GM18517 (cell line): ENCODE measurements around the gene ZAP70.

ENCODE experiments used
- ATAC-seq: cut with Tn5 transposase; IDR thresholded peaks from one replicate; pipeline ENCODE4 v1.9.1; 2021; ENCODE audit warnings: mild to moderate bottlenecking, moderate library complexity; ENCODE audit not compliant: unreplicated experiment

Gene ZAP70

GRCh38 chr2:97715951-97716694, 2.7 kb downstream of the ZAP70 start:
- ATAC-seq: no peak

GRCh38 chr2:97716695-97717612, 3.6 kb downstream of the ZAP70 start:
- ATAC-seq: no peak

DNA sequence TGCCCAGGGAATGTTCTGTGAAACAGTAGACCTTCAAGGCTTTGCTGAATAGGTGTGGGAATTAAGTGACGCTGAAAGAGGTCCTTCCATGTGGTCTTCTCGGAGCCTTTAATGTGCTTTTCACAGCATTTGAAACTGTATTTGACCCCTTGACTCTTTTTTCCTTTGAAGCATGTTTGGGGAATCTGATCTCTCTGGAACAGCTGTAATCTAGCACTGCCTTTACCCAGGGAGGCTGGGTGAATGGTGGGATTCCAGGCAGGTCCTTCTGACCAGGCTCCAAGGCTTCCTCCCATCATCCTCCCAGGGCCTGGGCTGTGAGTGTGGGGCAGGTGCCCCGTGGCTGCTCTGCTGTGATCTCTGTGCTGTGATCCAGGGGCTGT, 4.2 kb downstream of the ZAP70 start:
- ATAC-seq: no peak

DNA sequence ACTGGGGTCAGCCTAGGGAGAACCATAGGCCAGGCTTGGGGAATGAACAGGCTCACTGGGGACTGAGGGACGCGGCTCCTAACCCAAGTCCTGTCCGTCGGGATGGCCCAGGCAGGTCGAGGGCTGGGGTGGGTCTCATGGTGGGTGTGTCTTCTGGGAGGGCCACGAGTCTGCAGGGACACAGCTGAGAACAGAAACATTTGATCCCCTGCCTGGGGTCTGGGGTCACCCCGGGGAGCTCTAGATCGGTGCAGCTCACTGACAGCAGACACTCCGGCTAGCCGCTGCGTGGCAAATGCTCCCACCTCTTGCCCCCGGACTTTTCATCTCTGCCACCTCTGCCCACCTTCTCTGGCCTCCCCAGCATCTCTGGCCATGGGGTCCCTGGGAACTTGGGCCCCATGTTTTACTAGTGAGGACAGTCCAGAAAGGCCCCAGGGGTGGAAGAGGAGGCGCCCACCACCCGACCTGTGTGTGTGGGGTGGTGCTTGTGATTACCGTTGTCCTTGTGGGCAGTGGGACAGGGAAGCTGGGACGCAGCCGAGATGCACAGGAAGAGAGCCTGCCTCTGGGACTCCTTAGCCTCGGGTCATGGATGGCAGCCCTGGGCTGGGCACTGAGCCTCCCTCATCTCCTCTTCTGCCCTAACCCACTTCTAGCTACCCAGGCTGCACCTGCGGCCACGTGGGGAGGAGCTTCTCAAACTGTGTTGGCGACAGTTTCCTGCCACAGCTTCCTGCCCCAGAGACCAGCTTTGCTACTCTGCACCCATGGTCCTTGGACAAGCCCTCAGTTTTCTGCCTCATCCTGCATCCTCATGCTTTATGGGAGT, 4.9 kb downstream of the ZAP70 start:
- peak; percentile 76 for ATAC-seq

DNA sequence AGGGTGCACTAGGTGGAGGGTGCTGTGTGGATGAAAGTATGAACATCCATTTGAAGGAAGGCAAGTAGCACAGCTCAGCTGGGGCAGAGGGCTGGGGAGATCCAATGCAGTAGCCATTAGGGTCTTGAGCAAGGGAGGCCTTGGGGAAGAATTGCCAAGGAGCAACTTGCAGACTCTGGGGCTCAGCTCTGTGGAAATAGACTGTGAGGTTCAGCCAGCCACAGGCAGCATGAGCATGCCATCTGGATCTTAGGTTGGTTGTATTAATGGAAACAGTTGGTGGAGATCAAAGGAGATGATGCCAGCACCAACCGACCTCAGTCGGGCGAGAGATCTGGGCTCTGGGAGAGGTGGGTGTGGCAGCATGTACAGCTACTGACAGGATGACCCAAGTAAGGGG, 5.6 kb downstream of the ZAP70 start:
- no peak for ATAC-seq

GRCh38 chr2:97719362-97720155, 6.2 kb downstream of the ZAP70 start:
- no peak for ATAC-seq

DNA sequence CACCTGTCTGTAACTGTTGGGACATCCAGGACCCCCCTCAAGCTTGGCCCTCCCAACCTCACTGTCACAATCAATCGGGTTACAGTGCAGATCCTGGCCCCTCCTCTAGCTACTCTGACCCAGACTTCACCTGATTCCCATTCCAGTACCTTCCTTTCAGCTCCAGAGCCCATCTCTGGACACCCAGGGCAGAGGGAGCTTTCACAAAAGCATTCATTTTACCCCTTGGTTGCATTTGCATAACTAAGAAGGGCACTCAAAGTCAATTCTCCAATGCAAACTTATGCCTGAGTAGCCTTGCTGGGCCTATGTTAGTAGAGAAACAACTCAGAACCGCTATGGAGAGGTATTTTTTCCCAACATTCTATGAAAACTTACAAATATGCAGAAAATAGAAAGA, 7.4 kb downstream of the ZAP70 start:
- ATAC-seq: no peak

DNA sequence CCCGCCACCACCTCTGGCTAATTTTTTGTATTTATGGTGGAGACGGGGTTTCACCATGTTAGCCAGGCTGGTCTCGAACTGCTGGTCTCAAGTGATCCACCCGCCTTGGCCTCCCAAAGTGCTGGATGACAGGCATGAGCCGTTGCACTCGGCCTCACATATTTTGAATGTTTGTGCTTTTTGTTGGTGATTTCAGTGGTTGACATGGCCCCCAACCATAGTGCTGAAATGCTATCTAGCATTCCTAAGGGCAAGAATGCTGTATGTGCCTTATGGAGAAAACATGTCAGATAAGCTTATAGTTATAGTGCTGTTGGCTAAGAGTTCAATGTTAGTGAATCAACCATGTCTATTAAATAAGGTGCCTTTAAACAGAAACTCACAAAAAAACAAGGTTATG, 8.9 kb downstream of the ZAP70 start:
- ATAC-seq: no peak

GRCh38 chr2:97723156-97724072, 10.0 kb downstream of the ZAP70 start:
- no peak for ATAC-seq

GRCh38 chr2:97724073-97724410, 10.7 kb downstream of the ZAP70 start:
- no peak for ATAC-seq

DNA sequence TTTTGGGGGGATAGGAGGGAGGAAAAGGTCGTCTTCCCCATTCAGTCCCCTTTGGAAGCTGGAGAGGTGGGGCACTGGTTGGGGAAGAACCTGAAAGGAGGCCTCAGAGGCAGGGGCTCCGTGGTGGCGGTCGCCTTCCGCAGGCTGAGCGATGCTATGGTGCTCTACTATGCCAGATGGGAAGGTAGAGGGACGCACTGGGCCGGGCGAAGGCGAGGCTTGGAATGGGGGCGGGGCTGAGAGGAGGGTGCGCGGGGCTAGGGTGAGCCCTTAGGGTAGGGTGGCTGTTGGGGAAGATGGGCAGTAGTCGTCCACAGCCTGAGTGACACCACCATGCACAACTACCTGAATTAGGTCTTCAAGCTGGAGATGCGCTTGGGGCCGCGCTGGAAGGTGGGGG, 11.1 kb downstream of the ZAP70 start:
- no peak for ATAC-seq

DNA sequence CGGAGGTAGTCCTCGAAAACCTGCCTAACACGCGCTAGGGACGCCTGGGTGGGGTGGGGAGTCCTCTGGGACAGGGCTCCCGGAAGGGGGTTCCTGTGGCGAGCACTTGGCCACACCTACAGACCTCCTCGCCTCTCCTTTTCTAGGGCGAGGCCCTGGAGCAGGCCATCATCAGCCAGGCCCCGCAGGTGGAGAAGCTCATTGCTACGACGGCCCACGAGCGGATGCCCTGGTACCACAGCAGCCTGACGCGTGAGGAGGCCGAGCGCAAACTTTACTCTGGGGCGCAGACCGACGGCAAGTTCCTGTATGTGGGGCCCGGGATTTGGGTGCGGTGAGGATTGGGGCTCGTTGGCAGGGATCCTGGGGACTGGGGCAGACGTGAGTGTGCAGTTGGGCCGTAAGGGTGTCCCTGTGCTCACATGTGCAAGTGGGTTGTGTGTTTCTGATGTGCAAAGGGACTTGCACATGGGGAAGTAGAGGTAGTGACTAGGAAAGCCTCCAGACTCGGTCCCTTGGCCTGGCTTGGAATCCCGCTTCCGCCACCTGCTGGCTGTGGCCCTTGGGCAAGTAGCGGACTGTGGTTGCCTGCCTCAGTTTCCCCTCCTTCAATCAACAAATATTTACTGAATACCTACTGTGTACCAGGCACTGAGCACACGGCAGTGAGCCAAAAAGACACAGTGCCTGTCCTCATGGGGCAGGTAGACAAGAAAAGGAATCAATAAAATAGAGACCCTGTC, 11.7 kb downstream of the ZAP70 start:
- no peak for ATAC-seq

DNA sequence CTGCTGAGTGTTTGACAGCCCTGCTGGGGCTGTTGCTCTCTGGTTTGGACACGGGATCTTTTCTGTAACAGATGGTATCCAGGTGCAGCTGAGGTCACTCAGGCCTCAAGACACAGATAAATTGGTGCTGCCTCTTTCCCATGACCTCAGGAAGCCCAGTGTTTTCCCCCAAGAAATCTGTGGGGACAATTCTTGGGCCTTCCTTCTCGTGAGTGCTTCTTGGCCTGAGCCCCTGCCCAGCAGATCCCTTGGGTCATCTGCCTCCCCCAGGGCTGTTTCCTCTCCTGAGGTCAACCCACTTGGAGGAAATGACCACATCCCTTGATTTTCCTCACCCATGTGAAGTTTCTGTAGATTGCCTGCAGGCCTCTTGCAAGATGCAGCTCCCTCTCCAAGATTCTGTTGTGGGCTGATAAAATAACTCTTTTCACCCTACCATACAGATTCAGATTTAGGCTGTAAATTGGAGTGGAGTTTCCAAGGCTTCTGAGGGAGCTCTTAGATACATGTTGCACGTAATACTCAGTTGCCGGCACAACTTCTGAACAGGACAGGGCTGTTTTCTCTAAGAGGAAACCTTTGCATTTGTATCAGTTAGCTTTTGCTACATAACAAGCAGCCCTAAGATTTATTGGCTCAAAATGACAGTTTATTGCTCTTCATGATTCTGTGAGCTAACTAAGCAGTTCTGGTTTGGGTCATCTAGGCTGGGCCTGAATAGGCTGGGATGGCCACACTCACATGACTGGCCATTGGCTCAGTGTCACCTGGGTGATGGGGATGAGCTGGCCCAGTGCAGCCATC, 13.1 kb downstream of the ZAP70 start:
- ATAC-seq: no peak

- no peak for ATAC-seq
Measured at GRCh38 chr2:97727296-97727695, 13.9 kb downstream of the ZAP70 start.

DNA sequence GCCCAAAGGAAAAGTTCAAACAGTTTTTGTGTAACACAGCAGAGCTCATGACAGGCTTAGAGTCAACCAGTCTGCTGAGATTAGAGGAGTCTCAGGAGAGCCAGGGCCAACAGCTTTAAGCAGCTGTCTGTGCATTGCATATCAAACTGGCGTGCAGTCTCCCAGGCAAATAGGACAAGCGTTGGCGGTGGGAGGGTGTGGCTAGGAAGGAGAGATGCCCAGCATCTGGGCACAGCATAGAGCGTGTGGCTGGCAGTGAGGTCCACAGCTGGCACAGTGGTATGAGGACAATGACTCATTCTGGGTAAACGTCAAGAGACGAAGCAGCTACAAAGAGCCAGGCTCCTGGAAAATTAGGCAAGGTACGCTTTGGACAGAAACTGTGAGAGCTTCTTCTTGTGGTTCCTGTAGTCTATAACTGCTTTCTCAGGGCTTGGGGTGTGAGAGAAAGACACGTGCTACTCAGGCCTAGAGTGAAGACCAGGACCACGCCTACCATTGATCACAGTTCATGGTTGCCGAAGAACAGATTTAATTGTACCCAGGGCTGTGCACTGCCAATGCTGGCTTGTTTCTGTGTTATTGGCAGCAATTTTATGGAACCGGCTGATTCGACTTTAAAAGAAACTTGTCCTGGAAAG, 14.8 kb downstream of the ZAP70 start:
- ATAC-seq: no peak

DNA sequence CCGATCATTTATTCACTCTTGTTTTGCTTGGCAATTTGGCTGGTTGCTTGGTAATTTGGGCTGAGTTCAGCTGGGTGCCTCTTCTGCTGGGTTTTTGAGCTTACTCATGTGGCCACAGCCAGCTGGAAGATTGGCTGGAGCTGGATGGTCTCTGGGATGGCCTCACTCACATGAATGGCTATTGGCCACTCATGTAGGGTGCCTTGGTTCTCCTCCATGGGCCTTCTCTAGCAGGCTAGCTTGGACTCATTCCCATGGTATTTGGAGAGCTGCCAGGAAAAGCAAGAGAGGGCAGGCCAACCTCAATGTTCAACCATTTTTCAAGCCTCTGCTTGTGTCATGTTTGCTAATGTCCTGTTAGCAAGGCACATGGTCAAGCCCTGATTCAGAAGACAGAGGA, 16.9 kb downstream of the ZAP70 start:
- ATAC-seq: no peak

DNA sequence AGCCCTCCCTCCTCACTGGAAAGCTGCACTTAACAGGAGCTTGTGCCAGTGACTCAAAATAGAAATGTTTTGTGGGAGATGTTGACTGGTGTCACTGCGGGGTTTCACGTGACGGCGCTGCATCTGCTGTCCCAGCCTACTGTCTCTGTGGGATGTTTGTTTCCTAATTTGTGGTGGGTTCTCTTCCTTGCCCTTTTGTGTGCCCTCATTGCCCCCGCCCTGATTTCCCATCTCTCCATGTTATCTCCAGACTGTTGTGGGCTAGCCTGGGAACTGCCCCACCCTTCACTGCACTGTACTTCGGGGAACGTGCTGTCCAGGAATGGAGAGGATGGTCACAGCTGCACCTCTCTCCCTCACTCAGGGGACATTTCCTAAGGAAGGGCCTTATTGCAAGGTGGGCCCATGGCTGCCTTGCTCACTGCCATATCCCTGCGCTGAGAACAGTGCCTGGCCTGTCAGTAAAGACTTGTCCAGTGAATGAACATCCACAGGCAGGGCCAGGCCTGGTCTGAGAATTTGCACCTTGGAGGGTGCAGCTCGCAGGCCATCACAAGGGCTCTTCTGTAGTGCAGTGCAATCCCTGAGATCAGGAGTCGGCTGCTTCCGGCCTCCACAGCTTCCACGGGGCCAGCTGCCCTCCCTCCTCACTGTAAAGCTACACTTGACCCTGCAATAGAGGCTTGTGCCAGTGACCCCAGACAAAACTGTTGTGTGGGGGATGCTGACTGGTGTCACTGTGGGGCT, 18.1 kb downstream of the ZAP70 start:
- ATAC-seq: no peak
